IPS-20b (cell line): ENCODE results near the gene DMAC1.

ENCODE experiments used
- H3K27ac ChIP-seq: one replicate; pipeline ENCODE4 v1.5.1; 2013; ENCODE audit warnings: low read length
- H3K27me3 ChIP-seq: 2 replicates; pipeline ENCODE4 v1.6.1; 2013; ENCODE audit warnings: mild to moderate bottlenecking, low read length, inconsistent platforms; ENCODE audit not compliant: insufficient read depth
- H3K36me3 ChIP-seq: 2 replicates; pipeline ENCODE4 v1.6.1; 2013; ENCODE audit warnings: low read depth, mild to moderate bottlenecking, inconsistent platforms, low read length, moderate library complexity; ENCODE audit not compliant: insufficient read depth
- H3K4me1 ChIP-seq: 2 replicates; pipeline ENCODE4 v1.6.1; 2013; ENCODE audit warnings: mild to moderate bottlenecking, control low read depth, inconsistent platforms, low read length, moderate library complexity; ENCODE audit not compliant: insufficient read depth
- H3K4me3 ChIP-seq: 2 replicates; pipeline ENCODE4 v1.5.1; 2013; ENCODE audit warnings: mild to moderate bottlenecking, low read length, inconsistent platforms
- H3K9ac ChIP-seq: 2 replicates; pipeline ENCODE4 v1.6.1; 2013; ENCODE audit warnings: low read depth, mild to moderate bottlenecking, inconsistent platforms, low read length, moderate library complexity
- H3K9me3 ChIP-seq: 2 replicates; pipeline ENCODE4 v1.6.1; 2013; ENCODE audit warnings: mild to moderate bottlenecking, low read depth, low read length, inconsistent platforms; ENCODE audit not compliant: insufficient read depth

The DMAC1 gene

DNA sequence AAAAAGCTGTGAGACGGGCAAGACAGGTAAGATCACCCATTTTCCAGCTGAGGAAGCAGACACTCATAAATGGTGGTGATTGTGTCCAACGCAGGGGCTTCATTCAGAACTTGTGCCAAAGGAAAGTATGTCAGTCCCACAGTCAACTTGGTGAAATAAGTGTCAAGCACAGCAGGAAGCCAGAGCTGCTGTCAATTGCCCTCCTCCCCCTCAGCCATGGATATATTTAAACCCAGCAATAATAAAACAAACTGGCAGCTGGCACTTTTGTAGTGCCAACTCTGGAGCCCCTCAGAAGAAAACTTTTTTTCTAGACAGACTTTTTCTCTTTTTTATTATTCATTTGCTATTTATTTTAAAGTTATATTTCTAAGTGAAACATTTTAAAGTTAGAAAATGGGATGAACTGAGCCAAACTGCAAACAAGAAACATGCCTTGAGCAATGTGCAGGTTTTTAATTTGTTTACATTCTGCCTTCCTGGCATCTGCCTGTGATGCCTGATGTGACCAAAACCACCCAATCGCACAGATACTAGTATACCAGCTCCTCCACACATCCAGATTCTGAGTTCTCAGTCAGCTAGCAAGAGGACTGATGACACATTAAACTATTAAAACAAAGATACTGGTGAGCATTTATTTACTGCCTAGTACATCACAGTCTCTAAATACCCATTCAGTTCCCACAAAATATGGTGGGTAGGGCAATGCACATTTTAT lies 17.0 kb downstream of the DMAC1 start:
- H3K36me3 ChIP-seq = peaks cover 2% of the 10 kb centered on the region; the same call in 1 of the 2 replicates
- no peak overlapping the region for H3K27ac ChIP-seq
- no peaks in the 10 kb centered on the region for H3K9me3 ChIP-seq
- H3K9ac ChIP-seq = no peak overlapping the region
- H3K4me3 ChIP-seq = no peak overlapping the region
- H3K27me3 ChIP-seq = no peaks in the 10 kb centered on the region
- peaks cover 9% of the 10 kb centered on the region; the same call in 1 of the 2 replicates for H3K4me1 ChIP-seq

DNA sequence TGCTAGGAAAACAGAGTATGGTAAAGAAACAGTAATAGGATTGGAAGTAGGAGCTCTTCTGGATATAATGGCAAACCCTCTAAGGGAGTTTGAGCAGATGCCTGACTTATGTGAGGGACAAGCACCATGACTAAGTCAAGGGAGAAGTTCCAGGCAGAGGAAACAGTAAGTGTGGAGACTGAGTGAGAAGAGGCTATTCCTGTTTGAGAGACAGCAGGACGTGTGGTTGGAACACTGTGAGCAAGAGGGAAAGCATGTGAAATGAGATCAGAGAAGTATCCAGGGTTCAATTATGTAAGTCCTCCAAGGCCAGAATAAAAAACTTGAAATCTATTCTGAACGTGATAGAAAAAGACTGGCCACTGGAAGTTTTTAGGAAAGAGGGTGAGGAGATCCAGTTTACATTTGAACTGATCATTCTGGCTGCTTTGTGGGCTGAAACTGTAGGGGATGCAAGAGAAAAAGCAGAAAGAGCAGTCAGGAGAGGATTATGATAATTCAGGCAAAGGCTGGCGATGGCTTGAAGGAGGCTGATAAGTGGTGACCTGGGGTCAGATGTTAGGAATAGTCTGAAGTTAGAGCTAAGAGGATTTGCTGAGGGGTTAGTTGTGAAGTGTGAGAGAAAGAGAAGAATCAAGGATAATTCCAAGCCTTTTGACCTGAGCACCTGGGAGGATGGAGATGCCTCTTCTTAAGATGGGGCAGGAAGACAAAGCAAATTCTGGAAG lies 19.2 kb downstream of the DMAC1 start:
- H3K36me3 ChIP-seq = no peaks in the 10 kb centered on the region
- H3K27me3 ChIP-seq = no peaks in the 10 kb centered on the region
- H3K9me3 ChIP-seq = no peaks in the 10 kb centered on the region
- no peak overlapping the region for H3K27ac ChIP-seq
- H3K4me3 ChIP-seq = no peak overlapping the region
- peaks cover 9% of the 10 kb centered on the region; the same call in 1 of the 2 replicates for H3K4me1 ChIP-seq
- H3K9ac ChIP-seq = no peak overlapping the region

DNA sequence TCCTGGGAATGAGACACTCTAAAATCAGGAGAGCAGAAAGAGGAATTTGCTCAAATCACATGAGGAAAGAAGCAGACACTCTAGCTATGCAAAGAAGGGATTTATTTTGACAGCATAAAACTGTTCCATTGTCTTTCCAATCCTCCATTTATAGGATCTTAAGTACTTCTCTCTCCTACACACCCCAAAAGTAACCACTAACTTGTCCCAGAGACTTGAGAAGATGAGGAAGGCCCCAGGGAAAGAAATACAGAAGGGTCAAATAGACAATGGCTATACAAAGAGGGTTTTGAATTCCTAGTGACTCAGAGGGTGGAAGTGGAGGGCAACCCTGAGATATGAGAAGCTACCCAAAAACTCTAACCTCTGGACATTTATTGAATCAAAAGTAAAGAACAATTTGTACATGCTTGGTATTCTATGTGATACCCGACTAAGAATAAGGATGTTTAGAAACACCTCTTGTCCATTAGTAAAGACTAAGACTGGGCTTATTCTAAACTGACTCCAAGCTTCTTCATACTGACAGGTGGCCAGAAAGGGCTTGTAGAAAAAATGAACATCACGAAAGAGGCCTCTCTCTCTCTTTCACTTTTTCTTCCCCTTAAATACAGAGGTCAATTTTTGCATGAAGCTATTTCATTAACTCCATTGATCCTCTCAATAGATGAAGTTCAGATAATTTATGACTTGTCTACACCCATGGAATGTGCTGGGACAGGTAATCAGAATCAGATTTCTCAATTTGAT lies 20.6 kb downstream of the DMAC1 start:
- Histone ChIP-seq H3K27me3 (no peaks in the 10 kb centered on the region), H3K4me3 (no peak overlapping the region), H3K9ac (no peak overlapping the region), H3K4me1 (peaks cover 9% of the 10 kb centered on the region; the same call in 1 of the 2 replicates), H3K27ac (no peak overlapping the region), H3K9me3 (no peaks in the 10 kb centered on the region), H3K36me3 (no peaks in the 10 kb centered on the region)

DNA sequence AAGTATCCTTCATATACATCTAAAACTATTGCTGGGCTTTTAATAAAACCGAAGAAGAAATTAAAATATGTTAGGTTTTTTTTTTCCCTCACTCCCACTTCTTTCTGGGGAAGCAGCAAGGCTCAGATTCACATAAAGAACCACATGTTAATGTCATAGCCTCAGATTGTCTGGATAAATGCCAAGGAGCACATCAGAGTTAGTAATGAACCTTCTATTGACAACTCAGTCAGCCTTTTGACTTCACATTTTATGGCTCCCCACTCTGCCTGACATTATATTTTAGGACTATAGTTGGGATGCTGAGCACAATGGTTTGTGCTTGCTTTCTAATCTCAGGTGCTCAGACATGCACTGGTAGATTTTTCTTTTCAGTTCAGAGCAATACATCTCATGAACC lies 21.8 kb downstream of the DMAC1 start:
- Histone ChIP-seq H3K4me3 (no peak overlapping the region), H3K4me1 (peaks cover 9% of the 10 kb centered on the region; the same call in 1 of the 2 replicates), H3K9me3 (no peaks in the 10 kb centered on the region), H3K27me3 (no peaks in the 10 kb centered on the region), H3K27ac (no peak overlapping the region), H3K9ac (no peak overlapping the region), H3K36me3 (no peaks in the 10 kb centered on the region)

- H3K9me3 ChIP-seq = no peaks in the 10 kb centered on the region
- no peaks in the 10 kb centered on the region for H3K27me3 ChIP-seq
- H3K27ac ChIP-seq = no peak overlapping the region
- H3K4me1 ChIP-seq = no peaks in the 10 kb centered on the region
- H3K36me3 ChIP-seq = no peaks in the 10 kb centered on the region
- no peak overlapping the region for H3K4me3 ChIP-seq
- H3K9ac ChIP-seq = no peak overlapping the region
Measured at GRCh38 chr9:7770111-7770510, 29.5 kb downstream of the DMAC1 start.

- Histone ChIP-seq H3K4me1 (no peaks in the 10 kb centered on the region), H3K36me3 (no peaks in the 10 kb centered on the region), H3K9me3 (peaks cover 7% of the 10 kb centered on the region; the same call in 1 of the 2 replicates), H3K9ac (no peak overlapping the region), H3K27me3 (no peaks in the 10 kb centered on the region), H3K4me3 (no peak overlapping the region), H3K27ac (no peak overlapping the region)
Measured at GRCh38 chr9:7762600-7762999, 37.0 kb downstream of the DMAC1 start.

- Histone ChIP-seq H3K9ac (no peak overlapping the region), H3K9me3 (peaks cover 7% of the 10 kb centered on the region; the same call in 1 of the 2 replicates), H3K27me3 (no peaks in the 10 kb centered on the region), H3K27ac (no peak overlapping the region), H3K4me1 (no peaks in the 10 kb centered on the region), H3K36me3 (no peaks in the 10 kb centered on the region), H3K4me3 (no peak overlapping the region)
Measured at GRCh38 chr9:7760014-7760415, 39.6 kb downstream of the DMAC1 start.

DNA sequence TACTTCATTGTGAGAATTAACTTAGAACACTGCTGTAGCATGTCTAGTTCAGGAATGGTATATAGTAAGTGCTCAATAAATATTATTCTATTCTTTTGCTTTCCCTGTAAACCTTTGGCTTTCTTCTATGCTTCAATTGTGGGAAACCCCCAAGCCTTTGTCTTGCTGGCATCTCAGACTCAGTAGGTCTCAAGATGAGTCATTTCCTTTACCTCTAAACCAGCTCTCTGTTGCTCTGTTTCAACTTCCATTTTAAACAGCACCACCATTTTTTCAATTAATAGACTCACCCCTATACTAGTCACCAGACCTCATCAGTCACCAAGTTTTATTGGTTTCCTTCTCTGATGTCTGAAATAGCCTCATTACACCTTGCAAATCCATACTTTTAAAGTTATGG lies 43.5 kb downstream of the DMAC1 start:
- Histone ChIP-seq H3K4me1 (no peaks in the 10 kb centered on the region), H3K27ac (no peak overlapping the region), H3K27me3 (no peaks in the 10 kb centered on the region), H3K9ac (no peak overlapping the region), H3K9me3 (no peaks in the 10 kb centered on the region), H3K4me3 (no peak overlapping the region), H3K36me3 (no peaks in the 10 kb centered on the region)

DNA sequence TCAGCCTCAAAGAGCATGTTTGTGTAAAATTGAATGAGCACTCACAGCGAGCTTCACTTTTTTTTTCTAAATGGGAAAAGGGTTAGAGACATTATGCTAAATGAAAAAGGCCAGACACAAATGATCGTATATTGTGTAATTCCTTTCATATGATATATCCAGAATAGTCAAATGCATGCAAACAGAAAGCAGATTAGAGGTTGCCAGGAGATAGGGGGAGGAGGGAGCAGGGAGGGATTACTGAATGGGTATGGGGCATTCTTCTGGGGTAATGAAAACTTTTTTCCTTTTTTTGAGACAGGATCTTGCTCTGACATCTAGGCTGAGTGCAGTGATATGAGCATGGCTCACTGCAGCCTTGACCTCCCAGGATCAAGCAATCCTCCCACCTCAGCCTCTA lies 47.1 kb downstream of the DMAC1 start:
- Histone ChIP-seq H3K36me3 (no peaks in the 10 kb centered on the region), H3K4me1 (no peaks in the 10 kb centered on the region), H3K27ac (no peak overlapping the region), H3K4me3 (no peak overlapping the region), H3K9me3 (no peaks in the 10 kb centered on the region), H3K9ac (no peak overlapping the region), H3K27me3 (no peaks in the 10 kb centered on the region)
